ENCODE results near the gene SUMO1. TPM values are rescaled to one million over a fixed set of nuclear protein-coding genes. Genes with fewer than 3 reads are reported as not detected.

Gene SUMO1
- total and polyA plus RNA-seq, 10 of the 15 experiments (the other 5 are each of a cell fraction or from before 2014, with no cell fraction given) = 105 to 458 (median 199) TPM

- no peak for TF ChIP-seq CUX1 (IDR thresholded peaks at IDR 0.05; ENCODE audit: insufficient replicate concordance, low read depth, low read length)
- no peak for TF ChIP-seq SIX5 (IDR thresholded peaks at IDR 0.05; ENCODE audit: low read depth, low read length, severe bottlenecking)
- no peak for TF ChIP-seq SRF (IDR thresholded peaks at IDR 0.05; ENCODE audit: low read depth in 2 of 2, low read length in 2 of 2)
- TF ChIP-seq KLF5 (IDR thresholded peaks at IDR 0.05; ENCODE audit: partially characterized antibody) = no peak
- no peak for TF ChIP-seq MXI1 (IDR thresholded peaks at IDR 0.05; ENCODE audit: low read depth, low read length)
- TF ChIP-seq POU2F2 (IDR thresholded peaks at IDR 0.05; ENCODE audit: borderline replicate concordance, low read depth, low read length) = peak; percentile 25; the same call in 1 of the 3 replicates
- TF ChIP-seq SMAD1 (IDR thresholded peaks at IDR 0.05; ENCODE audit: low read depth, partially characterized antibody) = no peak
- no peak for TF ChIP-seq ZNF274 (IDR thresholded peaks at IDR 0.05; ENCODE audit: insufficient read depth, insufficient read length)
- no peak for TF ChIP-seq NFXL1 (IDR thresholded peaks at IDR 0.05; ENCODE audit: borderline replicate concordance)
- TF ChIP-seq NKRF (conservative IDR thresholded peaks at IDR 0.05) = peak; percentile 59; the same call in 1 of the 2 replicates
- no peak for TF ChIP-seq CBX3 (IDR thresholded peaks at IDR 0.05; ENCODE audit: borderline replicate concordance, low read depth)
- TF ChIP-seq ZSCAN29 (IDR thresholded peaks at IDR 0.05) = no peak
- TF ChIP-seq POLR2AphosphoS2 (IDR thresholded peaks at IDR 0.05; ENCODE audit: low read depth, low read length) = no peak
- no peak for TF ChIP-seq SUPT20H (IDR thresholded peaks at IDR 0.05; ENCODE audit: borderline replicate concordance, control insufficient read depth, low read depth, low read length)
- TF ChIP-seq ZNF24 (IDR thresholded peaks at IDR 0.05) = no peak
- TF ChIP-seq CHD4 (IDR thresholded peaks at IDR 0.05) = no peak
- peak; percentile 31; the same call in 1 of the 2 replicates for TF ChIP-seq FOXK2 (IDR thresholded peaks at IDR 0.05)
- no peak for TF ChIP-seq RFX5 (IDR thresholded peaks at IDR 0.05; ENCODE audit: low read depth, low read length)
- TF ChIP-seq GATAD2B (conservative IDR thresholded peaks at IDR 0.05; ENCODE audit: low read depth) = no peak
- no peak for TF ChIP-seq ZZZ3 (IDR thresholded peaks at IDR 0.05; ENCODE audit: control insufficient read depth, insufficient read length, low read depth)
- no peak for TF ChIP-seq BCL11A (IDR thresholded peaks at IDR 0.05; ENCODE audit: low read depth, low read length)
- TF ChIP-seq CHD2 (IDR thresholded peaks at IDR 0.05; ENCODE audit: borderline replicate concordance, low read depth, low read length) = no peak
- TF ChIP-seq MEF2B (IDR thresholded peaks at IDR 0.05; ENCODE audit: partially characterized antibody, poor library complexity, severe bottlenecking) = no peak
- no peak for TF ChIP-seq EP300 (IDR thresholded peaks at IDR 0.05; ENCODE audit: borderline replicate concordance in 1 of 2, control insufficient read depth in 1 of 2, low read depth in 2 of 2, low read length in 2 of 2)
These were observed 32.1 kb upstream of the SUMO1 start (continued) for GRCh38 chr2:202270487-202270886.
